HG02943 (cell line): ENCODE results near the gene DMRTC2.

Experiments used
- ATAC-seq: cut with Tn5 transposase; IDR thresholded peaks from one replicate; pipeline ENCODE4 v1.9.1; 2021; ENCODE audit warnings: mild to moderate bottlenecking, low read depth, moderate library complexity; ENCODE audit not compliant: unreplicated experiment

The DMRTC2 gene

DNA sequence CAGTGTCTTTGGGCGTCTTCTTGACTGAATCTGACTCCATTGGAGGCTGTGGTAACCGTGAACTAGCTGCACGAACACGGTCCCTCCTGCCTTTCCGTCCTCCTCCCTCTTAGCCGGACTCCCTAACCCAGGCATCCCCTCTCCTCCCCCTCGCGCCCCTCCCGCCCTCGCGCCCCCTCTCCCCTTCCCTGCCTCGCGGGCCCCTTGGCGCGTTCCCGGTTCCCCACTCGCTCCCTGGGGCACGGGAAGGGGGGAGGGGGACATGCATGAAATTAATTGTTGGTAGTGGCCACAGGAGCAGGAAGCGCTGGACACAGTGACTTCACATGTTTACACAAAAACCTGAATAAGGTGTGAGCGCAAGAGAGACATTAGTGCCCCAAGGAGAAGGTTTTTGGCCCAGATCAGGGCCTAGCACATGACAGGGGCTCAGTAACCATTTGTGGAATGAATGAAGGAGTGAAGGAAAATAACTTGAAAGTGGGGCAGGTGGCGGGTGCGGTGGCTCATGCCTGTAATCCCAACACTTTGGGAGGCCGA lies 279 bp downstream of the DMRTC2 start:
- ATAC-seq = no peak

GRCh38 chr19:41847351-41848105 lies 2.7 kb downstream of the DMRTC2 start:
- ATAC-seq = no peak

DNA sequence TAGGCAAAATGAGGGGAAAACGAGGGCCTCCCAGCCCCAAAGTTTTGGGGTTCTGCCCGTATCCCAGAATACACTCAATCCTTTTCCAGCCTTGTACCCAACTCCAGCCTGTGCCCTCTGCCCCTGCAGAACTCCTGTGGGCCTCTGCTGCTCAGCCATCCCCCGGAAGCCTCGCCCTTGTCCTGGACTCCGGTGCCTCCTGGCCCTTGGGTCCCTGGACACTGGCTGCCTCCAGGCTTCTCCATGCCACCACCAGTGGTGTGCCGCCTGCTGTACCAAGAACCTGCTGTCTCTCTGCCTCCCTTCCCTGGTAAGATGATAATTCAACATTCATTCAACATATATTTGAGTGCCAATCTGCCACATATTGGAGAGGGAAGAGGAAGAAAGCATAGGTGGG lies 3.8 kb downstream of the DMRTC2 start:
- no peak for ATAC-seq

- no peak for ATAC-seq
Observed at GRCh38 chr19:41849067-41849466, 4.2 kb downstream of the DMRTC2 start.

- ATAC-seq = no peak
Observed at GRCh38 chr19:41850381-41850780, 5.5 kb downstream of the DMRTC2 start.

GRCh38 chr19:41851456-41851855 lies 6.6 kb downstream of the DMRTC2 start:
- no peak for ATAC-seq

GRCh38 chr19:41853344-41853743 lies 8.5 kb downstream of the DMRTC2 start:
- no peak for ATAC-seq

DNA sequence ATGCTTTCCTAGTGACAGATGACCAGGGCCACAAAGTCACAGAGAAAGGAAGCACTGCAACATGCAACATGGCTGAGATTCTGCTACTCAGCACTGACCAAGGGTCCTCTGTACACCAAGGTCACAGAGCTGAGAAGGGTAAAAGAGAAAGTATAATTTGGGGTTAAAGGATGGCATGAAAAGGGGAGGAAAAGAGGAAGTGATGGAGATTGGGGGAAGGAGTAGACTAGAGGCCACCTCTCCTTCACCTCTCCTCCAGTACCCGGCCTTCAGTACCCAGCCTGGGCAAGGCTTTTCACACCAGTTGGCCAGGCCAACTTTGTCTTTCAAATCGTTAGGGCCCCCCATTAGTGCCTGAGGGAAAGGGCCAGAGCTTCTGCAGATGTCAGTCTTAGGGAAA lies 8.9 kb downstream of the DMRTC2 start:
- ATAC-seq = no peak

- no peak for ATAC-seq
Observed at GRCh38 chr19:41859213-41859617, 14.4 kb downstream of the DMRTC2 start.

GRCh38 chr19:41859618-41860418 lies 15.0 kb downstream of the DMRTC2 start, which contains the start of gene RPS19:
Gene RPS19, plus strand, starts transcription at chr19:41860255. Its CDS starts 520 bp downstream, at chr19:41860775.
- peak; percentile 73 for ATAC-seq

DNA sequence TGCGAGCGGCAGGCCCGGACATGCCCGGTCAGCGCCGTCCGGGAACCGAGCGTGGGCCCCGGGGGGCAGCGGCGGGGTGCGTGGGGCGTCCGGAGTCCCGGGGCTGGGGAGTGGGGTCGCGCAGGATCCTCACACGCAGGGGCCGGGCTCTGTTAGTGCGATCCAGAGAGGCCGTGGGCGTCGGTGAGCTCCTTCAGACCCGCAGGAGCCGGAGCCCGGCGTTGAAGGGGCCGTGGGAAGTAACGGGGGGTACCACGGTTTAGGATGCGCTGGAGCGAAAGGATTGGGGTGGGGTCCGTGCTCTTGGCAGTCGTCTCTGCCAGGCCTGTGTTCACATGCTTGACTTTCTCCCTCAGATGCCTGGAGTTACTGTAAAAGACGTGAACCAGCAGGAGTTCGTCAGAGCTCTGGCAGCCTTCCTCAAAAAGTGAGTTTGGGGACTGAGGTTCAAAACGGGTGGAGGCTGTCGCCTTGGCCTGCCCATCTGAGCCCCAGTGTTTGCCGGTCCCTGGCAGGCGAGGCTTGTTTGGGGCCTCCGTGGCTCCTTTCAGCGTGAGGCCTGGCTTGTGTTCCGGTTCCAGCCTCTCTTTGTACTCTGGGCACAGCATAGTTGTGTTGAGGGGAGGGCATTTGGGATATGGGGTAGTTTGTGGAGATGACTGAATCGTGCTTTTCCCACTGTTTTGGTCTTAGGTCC lies 15.7 kb downstream of the DMRTC2 start:
- ATAC-seq = no peak

DNA sequence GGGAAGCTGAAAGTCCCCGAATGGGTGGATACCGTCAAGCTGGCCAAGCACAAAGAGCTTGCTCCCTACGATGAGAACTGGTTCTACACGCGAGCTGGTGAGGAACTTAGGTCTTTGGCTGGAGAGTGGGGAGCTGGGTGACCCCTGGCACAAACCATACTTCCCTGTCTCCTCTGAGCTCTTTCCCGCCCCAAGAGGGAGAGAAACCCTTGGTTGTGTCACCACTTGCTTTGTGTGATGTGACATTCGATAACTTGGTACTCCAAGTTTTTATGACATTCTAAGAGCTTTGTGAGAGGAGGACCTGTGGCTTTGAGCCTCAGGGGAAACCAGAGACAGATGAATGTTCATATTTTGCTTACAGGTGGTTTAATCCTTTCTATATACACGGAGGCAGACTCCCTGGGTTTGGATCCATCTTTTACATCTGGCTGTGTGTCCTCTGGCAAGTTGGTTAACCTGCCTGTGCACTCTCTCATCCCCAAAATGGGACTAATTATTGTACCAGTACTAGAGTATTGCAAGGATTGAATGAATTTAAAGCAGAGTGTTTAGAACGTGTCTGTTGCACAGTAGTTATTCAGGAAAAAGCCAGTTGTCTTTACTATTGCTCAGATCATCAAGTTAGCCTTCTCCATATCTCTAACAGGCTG lies 16.4 kb downstream of the DMRTC2 start:
- no peak for ATAC-seq

DNA sequence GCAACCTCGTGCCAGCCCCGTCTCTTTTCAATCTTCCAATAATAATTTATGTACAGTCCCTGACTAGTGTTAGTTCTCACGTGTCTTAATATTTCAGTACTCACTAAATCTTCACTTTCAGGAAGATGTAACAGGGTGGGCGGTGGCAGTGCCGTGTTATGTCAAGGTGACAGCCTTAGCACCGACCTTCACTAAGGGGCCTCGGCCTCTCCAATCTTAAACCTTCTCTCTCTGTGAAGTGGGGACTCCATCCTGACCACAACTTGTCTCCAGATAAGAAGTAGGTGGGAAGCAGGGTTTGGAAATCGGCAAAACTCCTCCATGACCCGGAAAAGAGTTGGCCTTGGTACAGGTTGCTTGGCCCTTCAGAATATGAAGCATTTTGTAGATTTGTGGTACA lies 17.0 kb downstream of the DMRTC2 start:
- no peak for ATAC-seq

GRCh38 chr19:41862445-41862986 lies 17.7 kb downstream of the DMRTC2 start:
- ATAC-seq = no peak

- no peak for ATAC-seq
Observed at GRCh38 chr19:41863209-41863931, 18.5 kb downstream of the DMRTC2 start.

DNA sequence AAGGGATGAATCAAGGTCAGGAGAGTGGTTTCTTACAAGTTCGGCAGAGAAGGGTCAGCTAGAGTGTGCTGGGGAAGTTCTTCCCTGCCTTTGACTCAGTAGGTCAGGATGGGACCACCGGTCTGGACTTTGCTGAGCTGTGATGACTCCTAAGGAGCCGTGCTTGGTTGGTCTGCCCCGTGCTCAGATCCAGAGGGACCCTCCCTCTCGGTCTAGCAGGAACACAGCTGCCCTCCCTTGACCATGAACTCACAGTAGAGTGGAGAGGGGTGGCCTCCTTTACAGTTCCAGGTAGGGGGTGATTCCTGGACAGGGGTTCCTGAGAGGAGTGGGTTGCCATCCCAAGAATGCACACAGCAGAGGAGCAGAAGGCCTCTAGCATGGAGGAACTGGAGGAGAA lies 19.5 kb downstream of the DMRTC2 start:
- ATAC-seq = no peak

GRCh38 chr19:41866284-41866683 lies 21.4 kb downstream of the DMRTC2 start:
- ATAC-seq = no peak

GRCh38 chr19:41868120-41868988 lies 23.5 kb downstream of the DMRTC2 start:
- ATAC-seq = no peak

DNA sequence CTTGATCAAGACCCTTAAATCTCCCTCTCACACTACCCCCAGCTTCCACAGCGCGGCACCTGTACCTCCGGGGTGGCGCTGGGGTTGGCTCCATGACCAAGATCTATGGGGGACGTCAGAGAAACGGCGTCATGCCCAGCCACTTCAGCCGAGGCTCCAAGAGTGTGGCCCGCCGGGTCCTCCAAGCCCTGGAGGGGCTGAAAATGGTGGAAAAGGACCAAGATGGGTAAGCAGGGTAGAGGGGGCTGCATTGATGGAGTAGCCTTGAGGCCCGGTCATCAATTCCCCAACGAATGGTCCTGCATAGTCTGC lies 24.1 kb downstream of the DMRTC2 start:
- no peak for ATAC-seq
